GM13977 (cell line): ENCODE data around the gene KCNQ2.

Source experiments
- DNase-seq: peaks from one replicate; pipeline ENCODE4 v3.0.0; 2012; ENCODE audit warnings: low spot score
- CTCF ChIP-seq: IDR thresholded peaks from 2 replicates; pipeline ENCODE4 v1.5.1; 2012; ENCODE audit warnings: mild to moderate bottlenecking, control low read depth; ENCODE audit not compliant: insufficient read depth; ENCODE audit errors: extremely low read depth, missing control alignments
- in situ Hi-C: fragments of 300-500 bp; cut with MboI; formaldehyde crosslinking; loops from one replicate; pipeline ENCODE4 v1.12.0; 2022; ENCODE audit warnings: low sequenced_read_pairs, low pct_unique_long_range_greater_than_20kb, mixed read lengths, inconsistent platforms; ENCODE audit not compliant: unreplicated experiment

The KCNQ2 gene

GRCh38 chr20:63370618-63371187 is 101.8 kb downstream of the KCNQ2 start:
- in situ Hi-C loops: no loop called here
- no peak for DNase-seq

GRCh38 chr20:63369724-63370617 is 102.5 kb downstream of the KCNQ2 start:
- DNase-seq: no peak
- in situ Hi-C loops: no loop called here
- TF ChIP-seq CTCF: no peak

More at GRCh38 chr20:63370618-63371187, 101.8 kb downstream of the KCNQ2 start:
- TF ChIP-seq CTCF: no peak

- in situ Hi-C loops: no loop called here
- TF ChIP-seq CTCF: no peak
Observed at GRCh38 chr20:63369024-63369530, 103.4 kb downstream of the KCNQ2 start.

GRCh38 chr20:63368151-63368550 is 104.3 kb downstream of the KCNQ2 start:
- no peak for TF ChIP-seq CTCF
- in situ Hi-C loops: no loop called here
- no peak for DNase-seq

More at GRCh38 chr20:63369024-63369530, 103.4 kb downstream of the KCNQ2 start:
- no peak for DNase-seq

GRCh38 chr20:63367446-63368055 is 104.9 kb downstream of the KCNQ2 start:
- no peak for DNase-seq
- in situ Hi-C loops: no loop called here
- no peak for TF ChIP-seq CTCF

- TF ChIP-seq CTCF: no peak
- in situ Hi-C loops: no loop called here
- no peak for DNase-seq
Observed at GRCh38 chr20:63366390-63367365, 105.8 kb downstream of the KCNQ2 start.
